T1000 (cell line): ENCODE measurements around the gene ZMYND8.
"Not testable (repeated sequence)": the region's sequence is repeated elsewhere in the genome, so short reads cannot be mapped to it uniquely, and the experiment has no call there.

Experiments
- DNase-seq: peaks from one replicate; lab custom pipeline; 2025; ENCODE audit warnings: mixed read lengths; lab: John Stamatoyannopoulos, UW

Gene ZMYND8

DNA sequence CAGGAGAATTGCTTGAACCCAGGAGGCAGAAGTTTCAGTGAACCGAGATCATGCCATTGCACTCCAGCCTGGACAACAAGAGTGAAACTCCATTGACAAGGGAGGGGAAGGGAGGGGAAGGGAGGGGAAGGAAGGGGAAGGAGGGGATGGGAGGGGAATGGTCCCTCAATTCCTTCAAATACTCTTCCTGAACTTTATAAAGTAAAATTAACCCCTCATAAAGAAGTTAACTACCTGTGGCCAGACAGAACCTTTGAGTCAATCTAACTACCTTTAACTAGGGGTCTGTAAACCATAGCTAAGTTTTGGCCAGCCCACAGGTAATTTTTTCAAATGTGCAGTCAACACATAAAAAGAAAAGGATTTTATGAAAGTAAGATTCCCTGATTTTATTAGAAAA is 131.0 kb downstream of the ZMYND8 start:
- no peak for DNase-seq

- DNase-seq, result no peak
Measured at GRCh38 chr20:47224857-47225256, 131.6 kb downstream of the ZMYND8 start.

- no peak for DNase-seq
Measured at GRCh38 chr20:47224300-47224791, 132.2 kb downstream of the ZMYND8 start.

- DNase-seq, result no peak
Measured at GRCh38 chr20:47223896-47224295, 132.6 kb downstream of the ZMYND8 start.

DNA sequence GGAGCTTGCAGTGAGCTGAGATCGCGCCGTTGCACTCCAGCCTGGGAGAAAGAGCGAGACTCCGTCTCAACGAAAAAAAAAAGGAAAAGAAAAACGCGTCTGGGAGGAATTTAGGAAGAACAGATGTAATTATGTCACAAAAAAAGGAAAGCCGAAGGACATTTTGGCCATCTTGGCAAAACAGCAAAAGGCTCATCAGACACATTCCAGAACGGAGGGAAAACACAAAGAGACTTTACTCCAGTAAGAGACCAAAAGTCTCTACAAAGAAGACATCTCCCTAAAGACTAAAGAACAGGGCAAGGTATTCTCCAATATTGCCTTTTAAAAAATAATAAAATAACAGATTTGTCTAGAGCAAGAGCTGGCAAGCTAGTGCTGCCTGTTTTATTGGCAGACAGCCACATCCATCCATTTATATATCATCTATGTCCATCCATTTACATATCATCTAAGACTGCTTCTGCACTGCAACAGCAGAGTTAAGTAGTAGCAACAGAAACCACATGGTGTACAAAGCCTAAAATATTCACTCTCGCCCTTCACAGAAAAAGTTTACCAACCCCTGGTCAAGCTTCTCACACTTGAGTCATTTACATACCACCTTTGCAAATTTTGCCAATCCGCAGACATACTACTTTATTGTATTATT is 133.9 kb downstream of the ZMYND8 start:
- DNase-seq, result no peak

DNA sequence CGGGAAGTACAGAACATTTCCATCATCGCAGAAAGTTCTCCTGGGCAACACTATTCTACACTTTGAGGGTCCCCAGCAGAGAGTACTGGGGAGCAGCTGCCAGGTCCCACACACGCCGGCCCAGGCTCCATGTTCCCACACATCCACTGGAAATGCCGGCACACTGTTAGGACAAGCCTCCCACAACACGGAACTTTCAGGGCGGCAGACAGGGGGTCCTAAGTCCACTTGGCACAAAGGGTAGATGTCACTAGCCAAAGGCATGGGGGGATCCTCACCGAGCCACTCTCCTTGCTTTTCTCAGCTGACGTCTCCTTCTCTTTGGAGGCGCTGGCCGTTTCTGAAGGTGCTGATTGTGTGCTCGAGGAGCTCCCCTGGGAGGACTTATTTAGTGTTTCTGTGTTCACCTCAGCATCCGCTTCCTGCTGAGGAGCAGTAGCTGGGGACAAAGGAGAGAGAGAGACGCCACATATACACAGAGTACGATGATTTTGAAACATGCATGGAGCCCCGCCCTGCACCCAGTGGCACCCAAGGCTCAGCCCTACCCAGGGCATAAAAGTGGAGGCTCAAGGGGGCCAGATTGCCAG is 135.4 kb downstream of the ZMYND8 start:
- no peak for DNase-seq

DNA sequence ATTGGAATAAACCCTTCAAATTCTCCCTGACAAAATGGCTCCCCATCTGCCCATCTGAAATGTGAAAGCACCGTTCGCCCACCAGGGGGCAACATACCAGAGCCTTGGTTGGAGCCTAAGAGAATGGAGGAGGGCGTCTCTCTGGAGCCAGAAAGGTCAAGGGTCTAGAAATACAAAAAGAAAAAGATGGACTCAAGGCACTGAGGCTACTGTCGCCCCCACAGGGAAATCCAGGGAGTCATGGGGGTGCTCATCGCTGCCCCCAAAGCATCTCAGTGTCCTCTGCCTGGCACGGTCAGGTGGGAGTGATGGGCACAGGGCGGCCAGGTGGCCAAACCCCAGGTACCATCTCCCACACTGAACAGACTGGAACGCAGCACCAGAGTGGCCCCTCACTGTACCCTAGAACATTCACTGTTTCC is 136.3 kb downstream of the ZMYND8 start:
- DNase-seq, result no peak

DNA sequence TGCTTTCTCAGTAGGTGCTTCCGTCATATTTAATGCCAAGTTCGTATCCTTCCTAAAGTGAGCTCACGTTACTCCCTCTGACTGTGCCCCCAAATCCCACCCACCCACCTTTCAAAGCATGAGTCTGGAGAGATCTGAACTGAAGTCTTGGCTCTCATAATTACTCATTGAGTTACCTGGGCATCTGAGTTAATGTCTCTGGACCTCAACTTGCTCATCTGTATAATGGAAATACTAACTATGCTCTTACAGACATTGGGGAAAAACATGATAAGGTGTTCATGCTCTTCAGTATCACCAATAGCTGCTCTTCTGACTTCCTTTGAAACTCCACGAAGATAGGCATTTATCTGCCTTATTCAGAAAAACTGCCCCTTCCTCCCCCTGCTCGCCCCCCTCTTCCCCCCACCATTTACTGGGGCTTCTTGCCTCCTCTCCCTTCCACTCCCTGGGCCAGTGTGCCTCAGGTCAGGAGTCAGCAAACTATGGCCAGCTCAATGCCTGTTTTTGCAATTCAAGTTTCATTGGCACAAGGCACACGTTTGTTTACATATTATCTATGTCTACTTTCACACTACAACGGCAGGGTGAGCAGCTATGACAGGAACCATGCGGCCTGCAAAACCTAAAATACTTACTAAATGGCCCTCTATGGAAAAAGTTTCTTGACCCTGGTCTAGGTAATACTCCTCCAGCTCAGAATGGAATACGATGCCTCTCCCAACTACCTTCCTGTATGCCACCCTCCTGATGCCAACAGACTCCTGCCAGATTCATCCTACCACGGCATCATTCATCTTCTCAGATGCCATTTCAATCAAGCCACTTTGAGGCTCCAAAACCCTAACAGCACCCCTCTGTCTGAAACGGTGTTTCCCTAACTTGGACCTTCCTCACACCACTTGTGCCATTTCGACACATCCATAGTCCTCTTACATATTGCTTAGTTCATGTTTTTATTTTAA is 138.7 kb downstream of the ZMYND8 start:
- no peak for DNase-seq

DNA sequence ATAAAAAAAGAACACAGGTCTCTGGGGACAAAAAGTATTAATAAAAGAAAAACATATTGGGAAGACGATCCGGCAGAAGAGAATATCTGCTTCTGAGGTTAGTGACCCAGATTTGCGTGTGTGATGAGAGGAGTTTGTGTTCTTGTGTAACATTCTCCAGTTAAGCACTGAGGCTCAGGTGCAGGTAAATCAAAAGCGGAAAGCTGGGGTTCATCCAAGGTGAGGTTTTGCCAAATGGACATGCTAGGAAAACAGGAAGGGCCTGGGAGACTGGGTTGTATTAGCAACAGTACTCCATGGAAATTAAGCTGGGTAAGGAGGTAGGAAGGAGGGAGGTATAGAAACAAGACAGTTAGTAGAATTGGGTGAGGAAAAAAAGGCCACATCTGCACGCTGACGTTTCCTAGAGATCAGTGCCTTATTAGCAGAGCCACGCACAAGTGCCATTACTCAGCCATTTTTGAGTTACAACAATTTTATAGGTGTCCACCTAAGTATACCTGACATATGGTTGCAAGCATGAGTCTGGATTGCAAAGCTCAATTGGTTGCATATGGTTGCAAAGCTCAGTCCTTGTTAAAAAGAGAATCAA is 139.6 kb downstream of the ZMYND8 start:
- DNase-seq, result no peak

DNA sequence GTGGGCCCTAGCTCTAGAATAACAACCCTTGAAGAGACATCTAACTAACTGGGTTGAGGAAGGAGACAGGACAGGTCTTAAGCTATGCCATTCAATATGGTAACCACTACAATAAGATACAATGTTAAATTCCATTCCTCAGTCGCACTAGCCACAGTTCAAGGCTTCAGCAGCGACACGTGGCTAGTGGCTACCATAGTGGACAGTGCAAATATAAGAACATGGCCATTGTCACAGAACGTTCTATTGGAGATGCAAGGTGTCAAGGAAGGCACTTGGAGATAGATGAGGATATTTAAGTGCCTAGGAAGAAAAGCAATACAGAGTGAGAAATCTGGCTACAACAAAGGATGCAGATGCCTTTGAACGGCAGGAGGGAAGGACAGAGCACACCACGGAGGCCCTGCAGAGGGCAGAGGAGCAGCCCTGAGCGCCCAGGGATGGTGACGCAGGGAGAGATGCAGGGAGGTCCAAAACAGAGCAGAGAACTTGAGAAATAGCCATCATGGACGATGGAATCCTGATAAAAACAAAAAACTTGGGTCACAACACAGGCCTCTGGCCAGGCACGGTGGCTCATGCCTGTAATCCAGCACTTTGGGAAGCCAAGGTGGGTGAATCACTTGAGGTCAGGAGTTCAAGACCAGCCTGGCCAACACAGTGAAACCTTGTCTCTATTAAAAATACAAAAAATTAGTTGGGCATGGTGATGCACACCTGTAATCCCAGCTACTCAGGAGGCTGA is 140.7 kb downstream of the ZMYND8 start:
- DNase-seq, result no peak

DNA sequence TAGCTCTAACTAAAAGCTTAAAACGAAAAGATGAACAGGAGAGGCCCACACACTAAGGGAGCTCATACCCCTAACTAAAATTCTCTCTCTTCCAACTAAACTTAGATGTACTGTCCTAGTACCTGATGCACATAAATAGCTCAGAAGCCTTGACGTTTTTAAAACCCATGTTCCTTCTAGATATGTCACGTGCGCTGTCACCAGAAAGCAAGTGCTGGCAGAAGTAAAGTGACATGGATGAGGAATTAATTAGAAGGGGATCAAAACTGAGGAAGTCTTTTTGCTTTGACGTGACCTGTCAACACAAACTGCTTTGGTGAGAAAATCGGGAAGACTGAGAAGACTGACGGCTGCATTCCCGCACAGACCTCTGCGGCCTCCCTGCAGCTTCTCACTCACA is 142.5 kb downstream of the ZMYND8 start:
- DNase-seq, result no peak

GRCh38 chr20:47212606-47213207 is 143.8 kb downstream of the ZMYND8 start:
- no peak for DNase-seq

DNA sequence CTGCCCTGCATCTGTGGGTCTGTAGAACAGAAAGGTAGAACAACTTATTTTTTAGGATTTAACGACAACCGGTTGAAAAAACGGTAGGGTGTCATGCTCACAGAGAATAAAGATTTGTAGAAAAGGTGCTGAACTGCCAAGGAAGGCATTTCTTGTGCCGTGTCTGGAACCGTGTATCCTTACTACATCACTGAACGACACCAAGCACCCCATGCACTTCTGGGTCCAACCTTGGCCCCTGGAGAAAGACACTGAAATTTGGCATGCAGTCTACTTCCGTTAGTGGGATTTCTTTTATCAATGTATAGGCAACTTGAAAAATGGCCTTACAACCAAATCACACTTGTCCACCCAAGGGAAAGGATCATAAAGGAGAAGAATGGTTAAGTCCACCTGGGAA is 145.5 kb downstream of the ZMYND8 start:
- DNase-seq, result no peak

GRCh38 chr20:47210470-47210869 is 146.0 kb downstream of the ZMYND8 start:
- no peak for DNase-seq

DNA sequence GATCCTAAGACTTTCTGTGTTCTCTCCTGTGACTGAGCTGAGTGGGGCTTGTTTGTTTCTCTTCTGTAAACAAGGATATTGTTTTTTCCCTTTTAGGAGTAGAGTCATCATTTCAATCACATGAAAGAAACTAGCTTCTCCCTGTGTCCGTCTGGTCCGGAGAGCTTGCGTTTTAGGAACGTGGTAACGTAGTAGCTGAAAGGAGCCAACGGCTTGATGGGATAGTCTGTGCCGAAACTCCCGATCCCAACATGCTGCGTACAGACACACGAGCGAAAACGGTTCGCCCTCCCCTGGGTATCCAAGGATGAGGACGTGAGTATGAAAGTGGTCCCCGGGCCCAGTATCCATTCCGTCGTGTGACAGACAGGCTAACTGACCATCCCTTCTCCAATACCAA is 146.5 kb downstream of the ZMYND8 start:
- DNase-seq, result no peak

DNA sequence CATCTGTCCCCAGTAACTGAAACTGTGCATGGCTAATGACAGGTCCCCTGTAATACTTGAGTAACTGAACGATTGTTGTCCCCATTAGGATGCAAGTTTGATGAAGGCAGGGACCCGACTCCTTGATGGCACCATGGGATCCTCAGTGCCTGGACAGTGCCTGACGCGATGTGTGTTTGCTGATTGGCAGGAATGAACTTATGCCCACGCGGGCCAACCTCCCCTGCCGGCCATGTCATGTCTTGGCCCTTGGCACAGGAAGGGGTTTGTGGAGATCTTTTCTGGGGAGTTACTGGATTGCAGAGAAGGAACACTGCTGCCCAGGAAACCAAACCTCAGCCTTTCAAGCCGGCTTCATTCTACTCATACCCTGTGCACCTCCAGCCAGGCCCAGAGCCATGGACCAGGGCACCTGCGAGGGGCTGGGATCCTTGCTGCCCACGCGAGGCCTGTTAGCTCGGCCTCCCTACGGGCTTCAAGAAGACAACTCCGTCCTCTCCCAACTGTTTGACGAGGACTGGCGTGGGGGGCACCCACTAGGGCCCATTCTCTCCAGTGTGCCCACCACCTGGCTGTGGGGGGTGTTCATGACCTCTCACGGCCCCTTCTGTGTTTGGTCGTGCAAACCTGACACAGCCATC is 147.8 kb downstream of the ZMYND8 start:
- no peak for DNase-seq

GRCh38 chr20:47206962-47207641 is 149.4 kb downstream of the ZMYND8 start:
- DNase-seq, result no peak

DNA sequence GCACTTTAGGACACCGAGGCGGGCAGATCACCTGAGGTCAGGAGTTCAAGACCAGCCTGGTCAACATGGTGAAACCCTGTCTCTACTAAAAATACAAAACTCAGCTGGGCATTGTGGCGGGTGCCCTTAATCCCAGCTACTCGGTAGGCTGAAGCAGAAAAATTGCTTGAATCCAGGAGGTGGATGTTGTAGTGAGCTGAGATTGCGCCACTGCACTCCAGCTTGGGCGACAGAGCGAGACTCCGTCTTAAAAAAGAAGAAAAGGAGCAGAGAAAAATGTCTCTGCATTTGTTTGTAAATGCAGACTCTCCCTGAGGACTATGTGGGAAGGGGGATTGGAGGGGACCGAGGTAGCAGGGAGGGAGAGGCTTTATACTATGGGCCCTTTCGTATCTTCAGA is 149.9 kb downstream of the ZMYND8 start:
- DNase-seq, result not testable (repeated sequence)

- DNase-seq, result no peak
Measured at GRCh38 chr20:47205577-47206123, 150.8 kb downstream of the ZMYND8 start.

- not testable (repeated sequence) for DNase-seq
Measured at GRCh38 chr20:47204850-47205122, 151.7 kb downstream of the ZMYND8 start.
